Fibroblast of pulmonary artery (primary cell): ENCODE data around the gene MESD.

Experiments
- DNase-seq: peaks from one replicate; pipeline ENCODE4 v3.0.0-alpha.2; 2010; ENCODE audit warnings: low read depth
- H3K4me3 ChIP-seq: replicated peaks from 2 replicates; pipeline ENCODE4 v1.5.1; 2011; ENCODE audit warnings: low read depth, mild to moderate bottlenecking, control low read depth, low read length, moderate library complexity
- CTCF ChIP-seq: IDR thresholded peaks from 2 replicates; pipeline ENCODE4 v1.5.1; 2011; ENCODE audit warnings: mild to moderate bottlenecking, control low read depth, low read length, inconsistent platforms; ENCODE audit errors: missing control alignments

MESD gene

GRCh38 chr15:81024265-81024872 lies 34.8 kb upstream of the MESD start:
- TF ChIP-seq CTCF, result no peak
- H3K4me3 ChIP-seq, result no peak overlapping the region
- no peak for DNase-seq

GRCh38 chr15:81023483-81024264 lies 34.1 kb upstream of the MESD start:
- TF ChIP-seq CTCF, result no peak
- H3K4me3 ChIP-seq, result no peak overlapping the region

GRCh38 chr15:81021321-81021720 lies 31.7 kb upstream of the MESD start:
- DNase-seq, result no peak
- no peak overlapping the region for H3K4me3 ChIP-seq
- TF ChIP-seq CTCF, result no peak

More at GRCh38 chr15:81023483-81024264, 34.1 kb upstream of the MESD start:
- DNase-seq, result peak; percentile 80

DNA sequence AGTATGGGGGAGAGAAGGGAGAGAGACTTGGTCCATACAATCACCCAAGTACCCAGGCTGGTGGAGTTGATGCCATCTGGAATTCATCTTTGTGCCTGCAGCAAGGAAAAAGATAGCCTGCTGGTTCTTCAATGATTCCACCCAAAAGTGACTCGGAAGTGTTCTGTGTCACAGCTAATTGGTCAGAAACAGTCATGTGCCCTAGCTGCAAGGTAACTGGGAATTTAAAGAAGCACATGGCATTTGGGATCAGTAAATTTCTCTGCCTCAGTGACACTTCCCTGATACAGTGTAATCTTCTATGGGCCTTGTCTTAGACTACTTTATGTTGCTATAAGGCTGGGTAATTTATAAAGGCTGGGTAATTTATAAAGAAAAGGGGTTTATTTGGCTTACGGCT lies 28.6 kb upstream of the MESD start:
- no peak for TF ChIP-seq CTCF
- H3K4me3 ChIP-seq, result no peak overlapping the region
- DNase-seq, result no peak

- no peak for TF ChIP-seq CTCF
- no peak overlapping the region for H3K4me3 ChIP-seq
- DNase-seq, result no peak
These were observed 27.0 kb upstream of the MESD start for GRCh38 chr15:81016489-81017068.

- H3K4me3 ChIP-seq, result no peak overlapping the region
- DNase-seq, result no peak
These were observed 26.2 kb upstream of the MESD start for GRCh38 chr15:81015621-81016488.

More at GRCh38 chr15:81015621-81016488, 26.2 kb upstream of the MESD start:
- no peak for TF ChIP-seq CTCF
